Activated CD4-positive, alpha-beta T cell treated with anti-CD3 and anti-CD28 coated beads, Interleukin-2, amount 50 U/mL, for 24 hours (primary cell): Measurements from ENCODE around the gene YJEFN3.

Experiments
- DNase-seq, 2 donors: peaks; one replicate each; pipeline ENCODE4 v3.0.0-alpha.2; 2020; ENCODE audit warnings: low read depth in 1 of 2, low spot score in 1 of 2

The YJEFN3 gene

GRCh38 chr19:19523177-19523576 is 5.5 kb upstream of the YJEFN3 start:
- DNase-seq = no peak

GRCh38 chr19:19524053-19524452 is 4.7 kb upstream of the YJEFN3 start:
- DNase-seq = no peak

GRCh38 chr19:19525611-19526380 is 2.9 kb upstream of the YJEFN3 start:
- no peak for DNase-seq

GRCh38 chr19:19526581-19527370 is 1.9 kb upstream of the YJEFN3 start:
- DNase-seq = no peak

GRCh38 chr19:19527371-19527656 is 1.4 kb upstream of the YJEFN3 start:
- DNase-seq = no peak

- DNase-seq = no peak
Observed at GRCh38 chr19:19527674-19528625, 761 bp upstream of the YJEFN3 start.

- no peak for DNase-seq
Observed at GRCh38 chr19:19529783-19530422, 1.2 kb downstream of the YJEFN3 start.

GRCh38 chr19:19530423-19530804 is 1.7 kb downstream of the YJEFN3 start:
- DNase-seq = no peak

GRCh38 chr19:19530889-19531288 is 2.2 kb downstream of the YJEFN3 start:
- DNase-seq = no peak

GRCh38 chr19:19531951-19532805 is 3.5 kb downstream of the YJEFN3 start:
- DNase-seq = peak; percentile 76 to 82

GRCh38 chr19:19532806-19533701 is 4.3 kb downstream of the YJEFN3 start:
- DNase-seq = no peak

- DNase-seq = no peak
Observed at GRCh38 chr19:19533841-19534240, 5.1 kb downstream of the YJEFN3 start.

- DNase-seq = no peak
Observed at GRCh38 chr19:19534556-19535265, 6.0 kb downstream of the YJEFN3 start.

- no peak for DNase-seq
Observed at GRCh38 chr19:19535311-19536191, 6.8 kb downstream of the YJEFN3 start.

- no peak for DNase-seq
Observed at GRCh38 chr19:19537075-19538048, 8.7 kb downstream of the YJEFN3 start.

GRCh38 chr19:19538061-19538784 is 9.5 kb downstream of the YJEFN3 start, which contains the start of gene CILP2:
TSS of gene CILP2 (plus strand) at chr19:19538265. CDS start at chr19:19538350, 85 bp downstream.
- no peak for DNase-seq
